ENCODE measurements around the gene DDAH2. TPM values are rescaled to one million over a fixed set of nuclear protein-coding genes. Genes with fewer than 3 reads are reported as not detected.
A peak's percentile ranks its signal among the peaks of the same experiment; 100 is the strongest.

DDAH2 gene, protein sequence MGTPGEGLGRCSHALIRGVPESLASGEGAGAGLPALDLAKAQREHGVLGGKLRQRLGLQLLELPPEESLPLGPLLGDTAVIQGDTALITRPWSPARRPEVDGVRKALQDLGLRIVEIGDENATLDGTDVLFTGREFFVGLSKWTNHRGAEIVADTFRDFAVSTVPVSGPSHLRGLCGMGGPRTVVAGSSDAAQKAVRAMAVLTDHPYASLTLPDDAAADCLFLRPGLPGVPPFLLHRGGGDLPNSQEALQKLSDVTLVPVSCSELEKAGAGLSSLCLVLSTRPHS
- 96.6 and 97.5 TPM in 2 replicates for total RNA-seq

DNA sequence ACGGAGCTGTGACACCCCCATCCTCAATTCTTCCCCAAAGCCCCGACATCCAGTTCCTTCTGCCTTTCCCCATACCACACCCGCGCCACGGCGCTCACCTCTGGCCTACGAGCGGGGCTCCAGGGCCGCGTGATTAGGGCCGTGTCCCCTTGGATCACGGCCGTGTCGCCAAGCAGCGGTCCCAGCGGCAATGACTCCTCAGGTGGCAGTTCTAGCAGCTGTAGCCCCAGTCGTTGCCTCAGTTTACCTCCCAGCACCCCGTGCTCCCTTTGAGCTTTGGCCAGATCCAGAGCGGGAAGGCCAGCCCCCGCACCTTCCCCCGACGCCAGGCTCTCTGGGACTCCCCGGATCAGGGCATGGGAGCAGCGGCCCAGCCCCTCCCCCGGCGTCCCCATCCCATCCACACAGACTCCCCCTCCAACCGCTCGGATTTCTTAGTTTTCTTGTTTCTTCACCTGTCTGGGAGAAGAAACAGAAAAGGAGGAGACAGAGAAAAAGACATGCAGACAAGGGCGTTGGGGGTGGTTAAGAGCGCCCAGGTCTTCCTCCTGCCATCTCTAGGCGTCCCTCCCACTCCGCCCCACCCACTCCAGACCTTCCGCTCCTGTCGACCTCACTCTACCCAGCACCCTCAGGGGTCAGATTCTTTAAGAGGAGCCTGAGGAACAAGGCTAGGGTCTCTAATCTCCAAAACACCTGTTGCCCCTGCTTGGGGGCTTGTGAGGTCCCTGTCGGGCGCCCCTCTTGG lies at the start of gene DDAH2:
Gene DDAH2 (minus strand): TSS at position 533 of the 748 bp plus-strand sequence. CDS start 138 bp downstream, at position 395.
- Histone ChIP-seq H3K9me3 (ENCODE audit: low read depth, low read length) (no peaks in the 10 kb centered on the region), H3K4me2 (ENCODE audit: insufficient read depth, low read length) (peak within 1 kb of the TSS; percentile 91), H3K4me3 (ENCODE audit: insufficient read depth, low read length) (peak within 1 kb of the TSS; percentile 92), H3K4me1 (ENCODE audit: insufficient read depth, low read length) (peaks cover 18% of the 10 kb centered on the region), H4K20me1 (ENCODE audit: insufficient read depth, low read length) (peaks cover 18% of the 10 kb centered on the region), H3K27ac (ENCODE audit: low read depth, low read length) (peak within 1 kb of the TSS; percentile 87), H2AFZ (ENCODE audit: low read length) (peak within 1 kb of the TSS; percentile 82), H3K79me2 (ENCODE audit: insufficient read depth, low read length) (peaks cover 23% of the 10 kb centered on the region), H3K36me3 (ENCODE audit: insufficient read depth, low read length) (peaks cover 50% of the 10 kb centered on the region), H3K27me3 (ENCODE audit: insufficient read depth, low read length) (no peaks in the 10 kb centered on the region)
- peak; percentile 91 for DNase-seq (ENCODE audit: insufficient read length, low spot score, missing footprints)
- peak; percentile 64 for TF ChIP-seq CTCF (IDR thresholded peaks at IDR 0.05; ENCODE audit: extremely low read depth, low read depth, low read length)

DNA sequence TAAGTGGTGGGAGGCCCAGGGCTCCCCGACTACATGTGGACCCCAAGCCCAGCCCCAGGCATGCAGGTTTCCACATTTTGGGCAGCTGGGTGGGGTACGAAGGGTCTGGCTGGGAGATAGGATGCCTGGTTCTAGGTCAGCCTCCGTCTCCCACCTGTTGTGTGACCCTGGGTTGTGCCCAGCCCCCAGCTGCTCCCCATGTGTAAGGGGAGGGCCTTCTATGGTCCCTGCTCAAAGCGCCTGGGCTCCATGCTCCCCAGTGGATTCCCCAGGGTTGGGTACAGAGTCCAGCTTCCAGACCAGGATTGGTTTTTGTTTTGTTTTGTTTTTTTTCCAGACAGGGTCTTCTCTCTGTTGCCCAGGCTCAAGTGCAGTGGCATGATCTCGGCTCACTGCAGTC lies 49.1 kb upstream of the DDAH2 start:
- Histone ChIP-seq H2AFZ (ENCODE audit: low read length) (no peak overlapping the region), H3K27ac (ENCODE audit: low read depth, low read length) (no peak overlapping the region), H4K20me1 (ENCODE audit: insufficient read depth, low read length) (peaks cover 3% of the 10 kb centered on the region), H3K79me2 (ENCODE audit: insufficient read depth, low read length) (no peaks in the 10 kb centered on the region), H3K36me3 (ENCODE audit: insufficient read depth, low read length) (peaks cover 39% of the 10 kb centered on the region), H3K4me3 (ENCODE audit: insufficient read depth, low read length) (no peak overlapping the region), H3K9me3 (ENCODE audit: low read depth, low read length) (no peaks in the 10 kb centered on the region), H3K4me2 (ENCODE audit: insufficient read depth, low read length) (no peak overlapping the region), H3K27me3 (ENCODE audit: insufficient read depth, low read length) (no peaks in the 10 kb centered on the region), H3K4me1 (ENCODE audit: insufficient read depth, low read length) (peaks cover 12% of the 10 kb centered on the region)
- TF ChIP-seq CTCF (IDR thresholded peaks at IDR 0.05; ENCODE audit: extremely low read depth, low read depth, low read length): no peak
- peak; percentile 47 for DNase-seq (ENCODE audit: insufficient read length, low spot score, missing footprints)

GRCh38 chr6:31777667-31778050 lies 48.6 kb upstream of the DDAH2 start:
- Histone ChIP-seq H2AFZ (ENCODE audit: low read length) (no peak overlapping the region), H3K27me3 (ENCODE audit: insufficient read depth, low read length) (no peaks in the 10 kb centered on the region), H3K79me2 (ENCODE audit: insufficient read depth, low read length) (no peaks in the 10 kb centered on the region), H4K20me1 (ENCODE audit: insufficient read depth, low read length) (peaks cover 3% of the 10 kb centered on the region), H3K9me3 (ENCODE audit: low read depth, low read length) (no peaks in the 10 kb centered on the region), H3K27ac (ENCODE audit: low read depth, low read length) (peak overlapping the region; percentile 37), H3K4me1 (ENCODE audit: insufficient read depth, low read length) (peaks cover 12% of the 10 kb centered on the region), H3K4me3 (ENCODE audit: insufficient read depth, low read length) (no peak overlapping the region), H3K36me3 (ENCODE audit: insufficient read depth, low read length) (peaks cover 34% of the 10 kb centered on the region), H3K4me2 (ENCODE audit: insufficient read depth, low read length) (peak overlapping the region; percentile 66)
- no peak for TF ChIP-seq CTCF (IDR thresholded peaks at IDR 0.05; ENCODE audit: extremely low read depth, low read depth, low read length)
- DNase-seq (ENCODE audit: insufficient read length, low spot score, missing footprints): peak; percentile 60

Measured in osteoblast (primary cell).